Measurements from ENCODE around the gene SMAGP.
A peak's percentile ranks its signal among the peaks of the same experiment; 100 is the strongest.
"Not testable (repeated sequence)": the region's sequence is repeated elsewhere in the genome, so short reads cannot be mapped to it uniquely, and the experiment has no call there.

SMAGP gene

DNA sequence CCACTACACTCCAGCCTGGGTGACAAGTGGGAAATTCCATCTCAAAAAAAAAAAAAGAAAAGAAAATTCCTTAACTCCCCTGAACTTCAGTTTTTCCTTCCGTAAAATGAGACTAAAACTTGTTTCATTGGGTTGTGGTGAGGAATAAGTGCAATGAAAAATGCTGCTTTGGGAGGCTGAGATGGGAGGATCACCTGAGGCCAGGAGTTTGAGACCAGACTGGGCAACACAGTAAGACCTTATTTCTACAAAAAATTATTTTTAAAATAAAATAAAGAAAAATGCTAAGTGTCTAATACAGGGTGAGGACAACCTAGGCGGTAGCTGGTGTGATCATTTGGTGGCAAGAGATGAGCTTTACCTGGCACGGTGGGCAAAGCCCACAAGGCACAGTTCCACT is 6.9 kb downstream of the SMAGP start:
- no peak for DNase-seq

DNA sequence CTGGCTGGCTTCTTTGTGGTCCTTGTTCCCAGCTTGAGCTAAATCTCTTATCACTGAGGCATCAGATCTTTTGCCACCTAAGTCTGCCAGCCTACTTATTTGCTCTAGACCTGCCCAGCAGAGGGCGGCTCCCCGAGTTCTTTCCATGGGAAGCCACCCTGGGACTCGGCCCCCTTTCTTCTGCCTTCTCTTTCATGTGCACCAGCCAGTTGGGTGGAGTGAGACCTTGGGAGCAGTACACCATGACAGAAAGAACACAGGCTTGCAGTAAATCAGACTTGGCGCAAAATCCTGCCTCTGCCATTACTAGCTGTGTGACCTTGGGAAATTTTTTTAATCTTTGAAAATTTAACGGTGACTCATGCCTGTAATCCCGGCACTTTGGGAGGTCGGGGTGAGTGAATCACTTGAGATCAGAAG is 7.4 kb downstream of the SMAGP start:
- DNase-seq = peak; percentile 29

GRCh38 chr12:51259600-51259999 is 10.6 kb downstream of the SMAGP start:
- not testable (repeated sequence) for DNase-seq

GRCh38 chr12:51254536-51254935 is 15.7 kb downstream of the SMAGP start:
- DNase-seq = no peak

DNA sequence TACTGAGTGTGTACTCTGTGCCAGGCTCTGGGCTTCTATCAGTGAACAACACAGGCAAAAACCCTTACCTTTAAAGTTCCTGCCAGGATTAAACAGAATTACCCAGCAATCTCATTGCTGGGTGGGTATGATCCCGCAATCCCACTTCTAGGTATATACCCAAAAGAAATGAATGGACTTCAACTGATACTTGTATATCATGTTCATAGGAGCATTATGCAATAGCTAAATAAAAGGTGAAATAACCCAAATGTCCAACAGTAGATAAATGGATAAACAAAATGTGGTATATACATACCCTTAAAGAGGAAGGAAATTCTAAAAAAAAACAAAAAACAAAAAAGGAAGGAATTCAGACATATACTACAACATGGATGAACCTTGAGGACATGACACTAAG is 16.9 kb downstream of the SMAGP start:
- no peak for DNase-seq

DNA sequence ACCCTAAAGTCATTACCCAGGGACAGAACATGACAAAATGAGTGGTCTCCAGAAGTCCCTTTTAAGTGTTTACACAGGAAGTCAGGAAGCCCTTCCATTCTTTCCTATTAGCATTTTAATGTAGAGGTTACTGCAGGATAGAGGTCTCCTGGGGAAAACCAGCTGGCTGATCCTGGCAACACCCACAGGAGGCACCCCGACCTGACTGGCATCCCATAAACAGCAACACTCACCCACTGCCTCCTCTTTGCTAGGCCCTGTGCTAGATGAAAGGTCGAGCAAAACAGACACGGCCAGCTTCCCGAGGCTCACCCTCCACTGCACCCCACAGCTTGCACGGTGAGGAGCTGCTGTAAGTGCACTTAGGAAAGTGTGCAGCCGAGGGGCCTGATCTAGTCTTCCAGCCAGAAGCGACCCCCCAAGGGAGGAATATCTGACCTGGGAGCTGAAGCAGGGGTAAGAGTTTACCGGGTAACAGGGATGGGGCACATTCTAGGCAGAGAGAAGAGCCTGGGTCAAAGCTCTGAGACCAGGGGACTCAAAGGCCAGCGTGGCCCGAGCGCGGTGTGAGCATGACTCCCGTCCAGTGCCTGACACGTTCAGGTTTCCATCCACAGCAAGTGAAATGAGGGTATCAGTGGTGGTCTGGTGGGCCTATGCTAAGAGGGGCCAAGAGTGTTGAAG is 22.6 kb downstream of the SMAGP start:
- no peak for DNase-seq

DNA sequence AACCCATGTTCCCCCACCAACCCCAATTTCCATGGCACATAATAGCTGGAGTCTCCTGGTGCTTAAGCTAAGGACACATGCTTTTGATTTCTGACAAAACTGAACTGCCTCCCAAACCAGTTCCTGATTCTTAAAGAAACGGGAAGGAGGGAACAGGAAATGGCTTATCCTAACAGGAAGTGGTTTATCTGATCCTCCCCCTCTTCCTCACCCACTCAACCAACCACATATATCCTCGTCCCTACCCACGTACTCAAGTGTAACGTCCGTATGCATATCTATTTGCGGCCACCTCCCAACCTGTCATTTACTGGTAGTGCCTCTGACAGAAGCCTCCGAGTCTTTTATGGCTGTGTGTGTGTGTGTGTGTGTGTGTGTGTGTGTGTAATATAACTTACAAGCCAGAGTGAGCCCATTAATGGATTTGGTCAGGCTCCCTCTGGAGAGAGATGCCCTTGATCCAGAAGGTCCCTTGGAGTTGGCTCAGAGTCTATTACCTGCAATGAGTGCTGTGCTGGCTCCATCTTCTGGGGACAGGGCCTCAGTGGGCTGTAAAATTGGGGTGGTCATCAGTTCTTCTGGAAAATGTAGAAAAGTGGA is 23.9 kb downstream of the SMAGP start:
- peak; percentile 74 for DNase-seq

DNA sequence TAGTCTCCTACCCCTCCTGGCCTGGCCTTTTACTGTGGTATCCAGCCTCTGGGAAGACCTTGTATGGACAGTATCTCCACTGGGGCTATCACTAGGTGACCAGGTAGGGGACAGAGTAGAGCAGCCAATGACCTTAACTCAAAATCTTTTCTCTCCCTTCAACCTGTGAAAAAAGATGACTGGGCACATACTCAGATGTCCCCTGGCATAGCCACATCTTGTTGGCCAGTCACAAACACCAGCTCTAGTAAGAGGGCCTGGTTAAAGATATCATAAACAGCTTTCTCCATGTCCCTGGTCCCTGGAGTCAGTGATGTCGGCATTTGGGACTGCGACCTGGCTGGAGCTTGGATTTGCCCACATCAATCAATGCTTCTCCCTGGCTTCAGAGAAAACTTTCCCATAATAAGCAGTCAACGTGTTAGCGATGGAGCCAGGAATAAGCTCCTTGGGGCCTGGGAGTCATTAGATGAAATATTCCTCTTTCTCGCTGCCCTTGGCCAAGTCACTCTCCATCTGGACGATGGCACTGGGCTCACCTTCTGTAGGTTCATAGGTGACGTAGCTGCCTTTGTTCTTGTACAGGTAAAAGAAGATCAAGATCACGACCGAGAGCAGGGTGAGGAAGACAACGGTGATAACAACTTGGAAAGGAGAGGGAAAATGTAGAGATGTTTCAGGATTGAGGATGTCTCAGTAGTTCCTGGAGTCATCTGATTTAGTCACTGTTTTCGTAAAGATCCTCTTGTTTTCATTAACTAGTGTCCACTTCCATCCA is 24.6 kb downstream of the SMAGP start:
- no peak for DNase-seq

- no peak for DNase-seq
Observed at GRCh38 chr12:51244269-51244668, 25.9 kb downstream of the SMAGP start.

DNA sequence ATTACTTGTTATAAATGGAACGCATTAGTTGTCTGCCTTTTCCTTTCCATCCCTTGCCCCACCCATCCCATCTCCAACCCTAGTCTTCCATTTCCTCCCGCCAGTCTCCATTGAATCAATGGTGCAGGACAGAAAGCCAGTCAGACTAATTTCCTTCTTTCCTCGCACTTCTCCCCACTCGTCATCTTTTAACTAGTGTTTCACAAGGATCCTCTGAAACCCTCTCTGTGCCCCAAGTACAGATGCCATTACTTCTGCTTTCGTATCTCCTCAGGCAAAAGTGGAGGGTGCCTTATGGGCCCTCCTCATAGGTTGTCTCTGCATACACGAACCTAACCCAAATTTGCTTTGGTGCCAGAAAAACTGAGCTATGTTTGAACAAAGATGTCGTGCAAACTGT is 27.3 kb downstream of the SMAGP start:
- DNase-seq = peak; percentile 68

DNA sequence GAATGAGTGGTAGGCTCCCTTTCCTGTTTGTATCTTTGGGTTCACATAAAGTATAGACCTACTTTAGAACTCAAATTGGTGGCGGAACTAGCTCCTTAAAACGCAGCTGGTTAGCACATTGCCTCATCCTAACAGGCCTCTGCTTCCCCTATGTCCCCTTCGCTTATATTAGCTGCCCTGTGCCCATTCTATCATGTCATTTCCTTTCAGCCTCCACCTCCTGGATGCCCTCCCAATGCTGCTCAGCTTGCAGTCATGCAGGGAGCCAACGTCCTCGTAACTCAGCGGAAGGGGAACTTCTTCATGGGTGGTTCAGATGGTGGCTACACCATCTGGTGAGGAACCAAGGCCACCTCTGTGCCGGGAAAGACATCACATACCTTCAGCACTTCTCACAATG is 28.1 kb downstream of the SMAGP start:
- DNase-seq = peak; percentile 86

GRCh38 chr12:51240971-51241370 is 29.2 kb downstream of the SMAGP start:
- DNase-seq = no peak

- DNase-seq = peak; percentile 85
Observed at GRCh38 chr12:51238510-51239334, 31.5 kb downstream of the SMAGP start, which contains the start of gene DAZAP2. Gene DAZAP2 (plus strand): TSS chr12:51238826. CDS start chr12:51238908, 82 bp downstream.

DNA sequence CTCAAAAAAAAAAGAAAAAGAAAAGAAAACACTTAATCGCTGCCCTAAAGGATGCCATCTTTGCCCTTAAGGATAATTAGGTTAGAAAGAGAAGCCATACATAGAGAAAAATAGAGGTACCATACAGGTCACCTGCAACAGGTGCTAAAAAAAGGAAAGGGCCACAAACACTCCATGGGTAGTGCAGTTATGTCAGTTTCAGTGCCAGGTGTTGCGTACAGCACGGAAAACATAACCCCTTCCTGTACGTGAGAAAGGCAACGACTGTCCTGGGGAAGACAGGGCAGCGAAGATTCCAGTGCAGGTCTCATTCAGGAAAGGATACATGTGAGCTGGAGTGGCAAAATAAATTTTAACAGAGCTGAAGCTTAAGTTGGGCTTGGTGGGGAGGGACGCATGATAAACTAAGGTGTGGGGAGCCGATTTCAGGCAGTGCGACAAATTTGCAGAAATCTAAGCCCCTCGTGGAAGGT is 32.1 kb downstream of the SMAGP start:
- no peak for DNase-seq

GRCh38 chr12:51234530-51234929 is 35.7 kb downstream of the SMAGP start:
- DNase-seq = no peak

- no peak for DNase-seq
Observed at GRCh38 chr12:51232642-51233041, 37.6 kb downstream of the SMAGP start.

DNA sequence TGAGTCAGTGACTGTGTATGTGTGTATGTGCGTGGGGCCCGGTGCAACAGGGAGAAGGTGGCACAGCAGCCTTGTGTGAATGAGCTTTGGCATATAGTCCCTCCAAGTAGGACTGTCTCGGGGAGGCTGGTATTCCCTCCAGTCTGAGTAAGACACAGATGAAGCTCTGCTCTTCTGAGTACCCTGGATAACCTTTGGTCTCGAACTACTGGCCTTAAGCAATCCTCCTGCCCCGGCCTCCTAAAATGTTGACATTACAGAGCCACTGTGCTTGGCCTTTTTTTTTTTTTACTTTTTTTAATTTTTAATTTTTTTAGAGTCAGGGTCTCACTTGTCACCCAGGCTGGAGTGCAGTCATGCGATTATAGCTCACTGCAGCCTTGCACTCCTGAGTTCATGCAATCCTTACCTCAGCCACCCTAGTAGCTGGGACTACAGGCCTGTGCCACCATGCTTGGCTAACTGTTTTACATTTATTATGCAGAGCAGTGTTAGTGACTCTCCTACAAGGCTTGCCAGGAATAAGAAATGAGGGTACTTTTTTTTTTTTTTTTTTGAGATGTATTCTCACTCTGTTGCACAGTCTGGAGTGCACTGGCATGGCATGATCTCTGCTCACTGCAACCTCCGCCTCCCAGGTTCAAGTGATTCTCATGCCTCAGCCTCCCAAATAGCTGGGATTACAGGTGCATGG is 41.0 kb downstream of the SMAGP start:
- no peak for DNase-seq

DNA sequence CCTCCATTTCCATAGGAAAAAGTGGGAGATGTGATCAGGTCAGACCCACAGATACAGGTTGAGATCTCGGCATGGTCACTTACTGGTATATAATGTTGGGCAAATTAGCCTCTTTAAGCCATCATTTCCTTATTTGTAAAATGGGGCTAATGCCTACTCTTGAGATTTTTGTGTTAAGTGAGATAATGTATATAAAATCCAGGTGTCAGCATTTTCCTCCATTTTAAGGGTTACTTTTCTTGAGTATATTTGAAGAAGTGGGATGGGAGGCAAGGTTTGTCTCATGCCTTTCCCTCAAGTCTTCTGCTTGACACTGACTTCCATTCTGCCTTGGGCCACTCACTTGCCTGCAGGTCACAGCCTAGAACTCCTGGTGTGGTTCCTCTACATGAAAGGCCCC is 42.3 kb downstream of the SMAGP start:
- DNase-seq = no peak

DNA sequence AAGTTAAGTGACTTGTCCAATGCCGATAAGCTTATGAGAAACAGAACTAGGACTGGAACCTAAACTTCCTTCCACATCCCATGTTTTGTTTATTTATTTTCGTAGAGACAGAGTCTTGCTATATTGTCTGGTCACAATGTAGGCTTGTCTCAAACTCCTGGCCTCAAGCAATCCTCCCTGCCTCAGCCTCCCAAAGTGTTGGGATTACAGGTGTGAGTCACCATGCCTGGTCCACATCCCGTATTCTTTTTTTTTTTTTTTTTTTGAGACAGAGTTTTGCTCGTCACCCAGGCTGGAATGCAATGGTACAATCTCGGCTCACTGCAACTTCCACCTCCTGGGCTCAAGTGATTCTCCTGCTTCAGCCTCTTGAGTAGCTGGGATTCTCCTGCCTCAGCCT is 43.1 kb downstream of the SMAGP start:
- not testable (repeated sequence) for DNase-seq

DNA sequence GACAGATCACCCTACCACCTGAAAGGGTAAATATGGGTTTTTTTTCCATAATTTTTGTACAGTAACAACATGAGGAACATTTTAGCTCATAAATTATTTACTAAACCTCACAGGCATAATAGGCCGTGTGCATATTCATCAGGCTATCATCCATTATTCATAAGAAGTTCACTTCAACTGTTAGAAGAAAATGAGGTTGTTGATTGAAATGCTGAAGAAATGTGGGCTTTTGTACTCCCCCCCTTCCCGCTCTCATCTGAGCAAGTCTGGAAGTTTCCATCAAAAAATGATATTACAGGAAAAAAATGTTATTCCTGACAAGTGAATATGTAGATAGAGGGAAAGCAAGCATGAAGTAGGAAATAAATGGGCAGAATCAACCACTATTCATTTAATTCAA is 44.4 kb downstream of the SMAGP start:
- no peak for DNase-seq

GRCh38 chr12:51225234-51225633 is 45.0 kb downstream of the SMAGP start:
- DNase-seq = no peak

- DNase-seq = no peak
Observed at GRCh38 chr12:51224625-51225024, 45.6 kb downstream of the SMAGP start.

Data from SIG-M5 (cell line).